H9 (cell line): Measurements from ENCODE around the gene CDC6. TPM values are rescaled to one million over a fixed set of nuclear protein-coding genes. Genes with fewer than 3 reads are reported as not detected.

Experiments used
- DNase-seq: peaks from one replicate; pipeline ENCODE4 v3.0.0-alpha.2; 2017
- H2AFZ ChIP-seq: one replicate; pipeline ENCODE4 v1.6.1; 2013; ENCODE audit warnings: mild to moderate bottlenecking, low read length, control low read depth, moderate library complexity
- H2AK5ac ChIP-seq: 2 replicates; pipeline ENCODE4 v1.6.1; 2013; ENCODE audit warnings: low read length, control low read depth, mixed read lengths; ENCODE audit not compliant: insufficient read length
- H2BK120ac ChIP-seq: one replicate; pipeline ENCODE4 v1.6.1; 2013; ENCODE audit warnings: low read depth, mild to moderate bottlenecking, low read length, control low read depth, inconsistent platforms; ENCODE audit not compliant: poor library complexity, severe bottlenecking
- H2BK12ac ChIP-seq: 2 replicates; pipeline ENCODE4 v1.6.1; 2013; ENCODE audit warnings: low read length, control low read depth, mixed read lengths, low read depth; ENCODE audit not compliant: insufficient read length
- H2BK15ac ChIP-seq: 2 replicates; pipeline ENCODE4 v1.6.1; 2013; ENCODE audit warnings: low read depth, low read length, control low read depth
- H2BK20ac ChIP-seq: one replicate; pipeline ENCODE4 v1.6.1; 2013; ENCODE audit warnings: low read depth, mild to moderate bottlenecking, low read length, control low read depth, inconsistent platforms; ENCODE audit not compliant: poor library complexity, severe bottlenecking
- H2BK5ac ChIP-seq: 2 replicates; pipeline ENCODE4 v1.6.1; 2013; ENCODE audit warnings: low read length, control low read depth, mixed read lengths; ENCODE audit not compliant: insufficient read length
- H3K14ac ChIP-seq: 2 replicates; pipeline ENCODE4 v1.6.1; 2013; ENCODE audit warnings: low read length, control low read depth; ENCODE audit not compliant: insufficient read depth
- H3K18ac ChIP-seq: 2 replicates; pipeline ENCODE4 v1.6.1; 2013; ENCODE audit warnings: low read depth, mild to moderate bottlenecking, mixed read lengths, low read length, control low read depth; ENCODE audit not compliant: insufficient read length
- H3K23ac ChIP-seq: 2 replicates; pipeline ENCODE4 v1.6.1; 2013; ENCODE audit warnings: low read length, control low read depth, mixed read lengths, low read depth; ENCODE audit not compliant: insufficient read length
- H3K23me2 ChIP-seq: 2 replicates; pipeline ENCODE4 v1.6.1; 2013; ENCODE audit warnings: low read depth, mild to moderate bottlenecking, mixed read lengths, low read length, control low read depth; ENCODE audit not compliant: insufficient read length, poor library complexity, severe bottlenecking
- H3K27ac ChIP-seq: 2 replicates; pipeline ENCODE4 v1.5.1; 2013; ENCODE audit warnings: low read length, control low read depth, mixed read lengths, low read depth; ENCODE audit not compliant: insufficient read length
- H3K27me3 ChIP-seq: 2 replicates; pipeline ENCODE4 v1.6.1; 2013; ENCODE audit warnings: low read length, control low read depth, inconsistent platforms; ENCODE audit not compliant: insufficient read depth
- H3K4ac ChIP-seq: 2 replicates; pipeline ENCODE4 v1.6.1; 2013; ENCODE audit warnings: low read depth, mild to moderate bottlenecking, control low read depth, inconsistent platforms, low read length, moderate library complexity
- H3K4me1 ChIP-seq: 2 replicates; pipeline ENCODE4 v1.6.1; 2013; ENCODE audit warnings: low read length, control low read depth, inconsistent platforms; ENCODE audit not compliant: insufficient read depth
- H3K4me2 ChIP-seq: 2 replicates; pipeline ENCODE4 v1.6.1; 2013; ENCODE audit warnings: low read length, control low read depth, mixed read lengths; ENCODE audit not compliant: insufficient read length, insufficient read depth
- H3K56ac ChIP-seq: 2 replicates; pipeline ENCODE4 v1.6.1; 2013; ENCODE audit warnings: low read depth, mild to moderate bottlenecking, mixed read lengths, low read length, control low read depth; ENCODE audit not compliant: insufficient read length
- H3K79me1 ChIP-seq: 2 replicates; pipeline ENCODE4 v1.6.1; 2013; ENCODE audit warnings: low read depth, mild to moderate bottlenecking, moderate library complexity, low read length, control low read depth, inconsistent platforms; ENCODE audit not compliant: insufficient read depth, poor library complexity, severe bottlenecking
- H3K79me2 ChIP-seq: 2 replicates; pipeline ENCODE4 v1.6.1; 2013; ENCODE audit warnings: low read length, control low read depth, inconsistent platforms; ENCODE audit not compliant: insufficient read depth
- H3K9ac ChIP-seq: 2 replicates; pipeline ENCODE4 v1.6.1; 2013; ENCODE audit warnings: low read length, control low read depth, mixed read lengths; ENCODE audit not compliant: insufficient read length; ENCODE audit errors: extremely low read depth
- H3K9me3 ChIP-seq: one replicate; pipeline ENCODE4 v1.6.1; 2013; ENCODE audit warnings: low read depth, low read length, inconsistent platforms; ENCODE audit not compliant: control insufficient read depth
- H3T11ph ChIP-seq: one replicate; pipeline ENCODE4 v1.6.1; 2013; ENCODE audit warnings: mild to moderate bottlenecking, low read length, control low read depth, inconsistent platforms
- H4K20me1 ChIP-seq: one replicate; pipeline ENCODE4 v1.6.1; 2013; ENCODE audit not compliant: control insufficient read depth, insufficient read length, insufficient read depth
- H4K5ac ChIP-seq: 2 replicates; pipeline ENCODE4 v1.6.1; 2013; ENCODE audit warnings: low read depth, mild to moderate bottlenecking, mixed read lengths, low read length, control low read depth; ENCODE audit not compliant: insufficient read length
- H4K8ac ChIP-seq: replicated peaks from 2 replicates; pipeline ENCODE4 v1.6.1; 2013; ENCODE audit warnings: low read length, control low read depth, mixed read lengths, low read depth; ENCODE audit not compliant: insufficient read length
- H4K91ac ChIP-seq: 2 replicates; pipeline ENCODE4 v1.6.1; 2013; ENCODE audit warnings: low read depth, mild to moderate bottlenecking, moderate library complexity, mixed read lengths, low read length, control low read depth; ENCODE audit not compliant: insufficient read length
- H3K27ac Mint-ChIP-seq, 3 experiments: 2 replicates in 2 of 3; 3 replicates in 1 of 3; pipeline ENCODE4 v1.8.0; 2020 to 2021; ENCODE audit warnings: mixed read lengths in 3 of 3, mild to moderate bottlenecking in 1 of 3, moderate library complexity in 1 of 3
- H3K27me3 Mint-ChIP-seq: 2 replicates; pipeline ENCODE4 v1.8.0; 2021; ENCODE audit warnings: low read depth, mild to moderate bottlenecking, moderate library complexity, mixed read lengths
- H3K36me3 Mint-ChIP-seq, 3 experiments: 2 replicates in 2 of 3; 3 replicates in 1 of 3; pipeline ENCODE4 v1.8.0; 2020 to 2021; ENCODE audit warnings: low read depth in 3 of 3, mixed read lengths in 3 of 3; ENCODE audit not compliant: insufficient read depth in 1 of 3
- H3K4me1 Mint-ChIP-seq, 2 experiments: 2 replicates each; pipeline ENCODE4 v1.8.0; 2020; ENCODE audit warnings: mixed read lengths in 2 of 2
- H3K4me3 Mint-ChIP-seq, 2 experiments: 2 replicates in 1 of 2; 3 replicates in 1 of 2; pipeline ENCODE4 v1.8.0; 2020 to 2021; ENCODE audit warnings: mild to moderate bottlenecking in 2 of 2, mixed read lengths in 2 of 2, moderate library complexity in 1 of 2
- H3K9me3 Mint-ChIP-seq, 2 experiments: 2 replicates in 1 of 2; 3 replicates in 1 of 2; pipeline ENCODE4 v1.8.0; 2020; ENCODE audit warnings: mild to moderate bottlenecking in 2 of 2, mixed read lengths in 2 of 2, moderate library complexity in 1 of 2
- CTCF ChIP-seq: fragments of 200-600 bp; sonication (generic); conservative IDR thresholded peaks from 3 replicates; pipeline ENCODE4 v1.8.0; 2021; ENCODE audit warnings: antibody characterized with exemption, mild to moderate bottlenecking
- WGBS: extraction: QIAGEN DNeasy Blood & Tissue Kit; methylation state at CpG from one replicate; pipeline ENCODE4 v1.1.7; 2013; ENCODE audit warnings: missing lambda C conversion rate, low lambda C conversion rate, mixed read lengths; ENCODE audit not compliant: insufficient read length; ENCODE audit errors: extremely low coverage; 5-methylcytosine and 5-hydroxymethylcytosine counted together
- total RNA-seq: library from RNA; stranded (reverse); gene quantifications from 2 replicates; pipeline ENCODE4 v1.2.1, GENCODE V29; 2021

Gene CDC6
- total RNA-seq, 1 experiment from 2014 or later = 131 TPM

- H3K79me2 ChIP-seq = no peaks in the 10 kb centered on the region
- no peak overlapping the region for H2AK5ac ChIP-seq
- H3K4ac ChIP-seq = no peak overlapping the region
- no peaks in the 10 kb centered on the region for H4K20me1 ChIP-seq
- H3K23me2 ChIP-seq = peaks cover 8% of the 10 kb centered on the region
- H3K18ac ChIP-seq = peak overlapping the region; percentile 43
- Mint-ChIP-seq H3K4me3 (peak overlapping the region in 1 of 2 experiments; percentile 32; a peak in 2 of 5 replicates), H3K27ac (no peak overlapping the region; a peak in 1 of 7 replicates), H3K9me3 (no peaks in the 10 kb centered on the region), H3K36me3 (peaks cover 20 to 30% (median 28%) of the 10 kb centered on the region in 3 experiments), H3K27me3 (peaks cover 68% of the 10 kb centered on the region), H3K4me1 (peaks cover 65 to 69% of the 10 kb centered on the region in 2 experiments)
- H4K91ac ChIP-seq = no peak overlapping the region
- H2BK120ac ChIP-seq = no peak overlapping the region
- H3K4me2 ChIP-seq = no peak overlapping the region
- no peak overlapping the region for H3K27ac ChIP-seq
- WGBS = no CpG with 5 or more reads among the region's 19 CpGs
- H4K5ac ChIP-seq = no peak overlapping the region
- no peak overlapping the region for H2BK20ac ChIP-seq
- H3K23ac ChIP-seq = no peak overlapping the region
- no peak overlapping the region for H2BK5ac ChIP-seq
- no peak for DNase-seq
- no peaks in the 10 kb centered on the region for H3K79me1 ChIP-seq
- no peak for TF ChIP-seq CTCF
- H2BK15ac ChIP-seq = no peak overlapping the region
- H3T11ph ChIP-seq = no peak overlapping the region
- H3K4me1 ChIP-seq = peaks cover 10% of the 10 kb centered on the region; the same call in 1 of the 2 replicates
- no peak overlapping the region for H2AFZ ChIP-seq
- no peak overlapping the region for H2BK12ac ChIP-seq
- no peak overlapping the region for H3K9ac ChIP-seq
- peak overlapping the region; percentile 51; the same call in 1 of the 2 replicates for H3K14ac ChIP-seq
- no peak overlapping the region for H3K56ac ChIP-seq
- H3K9me3 ChIP-seq = no peaks in the 10 kb centered on the region
- H4K8ac ChIP-seq = no peak overlapping the region
- H3K27me3 ChIP-seq = no peaks in the 10 kb centered on the region; the same call in 1 of the 2 replicates
These were observed 62.4 kb downstream of the CDC6 start for GRCh38 chr17:40349895-40350688.
